ENCODE measurements around the gene CORO7. TPM values are rescaled to one million over a fixed set of nuclear protein-coding genes. Genes with fewer than 3 reads are reported as not detected.

Gene CORO7
- total RNA-seq, result 12.1 and 12.8 TPM in 2 replicates

DNA sequence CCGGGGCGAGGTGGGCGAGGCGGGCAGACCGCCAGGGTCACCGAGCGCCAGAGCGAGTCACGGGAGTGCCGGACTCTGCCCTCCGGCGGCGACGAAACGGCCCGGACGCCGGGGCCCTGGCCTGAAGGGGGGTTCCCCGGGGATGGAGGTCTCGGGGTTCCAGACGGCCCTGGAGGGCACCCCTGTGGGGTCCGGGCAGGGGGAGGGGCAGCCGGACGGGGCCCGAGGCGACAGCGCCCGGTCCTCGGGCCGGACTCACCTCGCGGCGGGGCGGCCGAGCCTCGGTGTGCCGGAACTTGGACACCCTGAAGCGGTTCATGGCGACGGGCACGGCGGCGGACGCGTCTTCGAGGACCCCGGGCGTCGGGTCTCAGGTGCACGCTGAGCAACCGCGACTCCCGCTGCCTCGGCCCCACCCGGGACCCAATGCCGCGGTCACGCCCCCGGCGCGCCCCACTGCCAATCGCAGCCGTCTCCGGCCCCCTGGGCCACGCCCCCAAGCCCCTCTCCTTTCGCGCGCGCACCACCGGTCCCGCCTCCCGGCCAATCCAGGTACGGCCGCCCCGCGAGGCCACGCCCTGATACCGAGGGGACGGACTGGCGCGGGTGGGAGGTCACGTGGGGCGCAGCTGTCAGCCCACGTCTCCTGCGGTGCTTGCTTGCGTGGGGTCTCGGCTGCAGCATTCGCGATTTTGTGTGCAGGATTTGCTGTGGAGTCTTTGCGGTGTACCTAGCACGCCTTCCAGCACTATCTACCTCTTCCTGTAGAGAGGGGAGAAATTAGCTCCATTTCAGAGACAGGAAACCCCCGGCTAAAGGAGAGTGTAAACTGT lies at the start of gene CORO7:
CORO7 (minus strand) TSS at position 397 of the 833 bp plus-strand sequence; CDS start at position 319, 78 bp downstream.

DNA sequence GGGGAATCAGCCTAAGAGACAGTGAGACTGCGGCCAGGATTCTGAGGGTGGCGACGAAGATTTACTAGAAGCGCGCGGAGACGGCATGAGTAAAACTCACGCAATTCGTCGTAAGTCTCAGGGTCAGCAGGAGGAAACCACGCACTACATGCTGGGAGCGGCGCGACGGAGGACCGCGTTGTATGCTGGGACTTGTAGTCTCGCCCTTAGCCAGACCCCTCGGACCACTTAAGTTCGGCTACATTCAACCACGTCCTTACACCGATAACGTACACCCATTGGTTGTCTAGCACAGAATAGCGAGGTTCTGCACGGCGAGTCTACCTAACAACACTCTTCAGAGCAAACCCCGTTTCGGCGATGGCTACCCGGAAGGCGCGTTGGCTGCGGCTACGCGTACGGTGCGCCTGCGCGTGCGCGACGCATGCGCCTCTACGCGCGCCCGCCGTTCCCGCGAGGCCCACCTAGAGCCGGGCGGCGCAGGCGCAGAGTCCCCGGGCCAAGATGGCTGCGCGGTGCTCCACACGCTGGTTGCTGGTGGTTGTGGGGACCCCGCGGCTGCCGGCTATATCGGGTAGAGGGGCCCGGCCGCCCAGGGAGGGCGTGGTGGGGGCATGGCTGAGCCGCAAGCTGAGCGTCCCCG lies 9.1 kb upstream of the CORO7 start, which contains the start of gene DNAJA3:
DNAJA3 (plus strand) TSS at position 491 of the 643 bp plus-strand sequence; CDS start at position 505, 14 bp downstream.

DNA sequence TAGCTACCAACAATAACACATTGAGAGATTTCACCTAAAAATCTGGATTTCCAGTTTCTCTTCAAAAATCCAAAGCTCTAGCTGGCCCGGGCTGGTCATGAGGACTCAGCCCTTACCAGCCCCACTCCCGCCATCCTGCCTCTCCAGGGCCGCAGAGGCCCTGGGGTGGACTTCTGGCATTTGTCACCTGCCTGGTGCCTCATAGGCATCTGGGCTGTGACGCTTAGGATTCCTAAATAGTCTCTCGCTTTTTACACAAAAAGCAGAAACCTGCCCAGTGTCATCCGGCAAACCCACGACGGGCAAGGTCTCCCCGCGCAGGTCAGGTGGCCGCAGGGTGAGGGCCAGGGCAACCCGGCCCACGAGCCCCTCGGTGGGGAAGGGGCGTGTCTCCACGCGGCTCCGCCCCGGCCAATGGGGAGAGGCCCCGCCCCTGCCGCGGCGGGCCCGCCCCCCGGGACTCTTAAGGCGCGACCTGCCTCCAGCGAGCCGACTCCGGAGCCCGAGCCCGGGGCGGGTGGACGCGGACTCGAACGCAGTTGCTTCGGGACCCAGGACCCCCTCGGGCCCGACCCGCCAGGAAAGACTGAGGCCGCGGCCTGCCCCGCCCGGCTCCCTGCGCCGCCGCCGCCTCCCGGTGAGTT lies 44.9 kb downstream of the CORO7 start, which contains the start of gene VASN:
VASN (plus strand) TSS at position 492 of the 644 bp plus-strand sequence. CDS start 9,030 bp downstream, outside the sequence.

DNA sequence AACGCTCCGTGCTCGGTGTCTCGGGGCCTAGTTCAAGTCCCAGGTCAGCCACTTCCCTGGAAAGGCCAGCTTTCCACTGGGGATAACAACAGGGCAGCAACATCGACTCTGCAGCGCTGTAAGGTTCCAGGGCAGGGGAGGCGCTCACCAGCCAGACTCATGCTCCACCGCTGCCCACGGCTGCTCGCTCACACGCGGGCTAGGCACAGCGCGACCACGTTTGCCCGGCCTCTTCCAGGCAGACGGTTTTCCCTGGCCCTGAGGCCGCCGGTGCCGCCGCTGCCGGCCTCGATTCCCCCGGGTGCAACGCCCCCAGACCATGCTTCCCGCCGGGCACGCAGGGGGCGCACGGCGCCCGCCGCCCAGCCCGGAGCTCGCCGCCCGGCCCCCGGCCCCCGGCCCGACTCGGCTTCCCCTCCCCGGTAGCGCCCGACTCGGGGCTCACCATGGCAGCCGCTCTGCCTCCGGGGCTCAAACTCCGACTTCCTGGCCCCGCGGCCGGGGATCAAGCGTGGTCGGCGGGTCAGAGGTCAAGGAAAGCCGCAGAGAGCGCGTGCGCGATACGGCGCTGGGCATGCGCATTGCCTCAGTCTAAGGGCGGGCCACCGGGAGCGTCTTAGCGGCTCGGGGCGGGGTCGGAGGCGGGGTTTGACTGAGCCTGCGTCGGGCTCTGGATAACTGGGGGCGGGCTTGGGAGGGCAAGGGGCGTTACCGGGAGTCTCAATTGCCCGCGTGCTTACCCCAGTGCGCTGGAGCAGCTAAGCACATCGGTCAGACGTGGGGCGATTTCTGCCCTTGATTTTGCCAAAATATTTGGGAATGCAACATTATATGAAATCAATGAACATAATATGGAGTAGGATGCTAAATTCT lies 65.4 kb downstream of the CORO7 start, which contains the start of gene PAM16:
PAM16 (minus strand) TSS at position 535 of the 873 bp plus-strand sequence; CDS start at position 448, 87 bp downstream.

DNA sequence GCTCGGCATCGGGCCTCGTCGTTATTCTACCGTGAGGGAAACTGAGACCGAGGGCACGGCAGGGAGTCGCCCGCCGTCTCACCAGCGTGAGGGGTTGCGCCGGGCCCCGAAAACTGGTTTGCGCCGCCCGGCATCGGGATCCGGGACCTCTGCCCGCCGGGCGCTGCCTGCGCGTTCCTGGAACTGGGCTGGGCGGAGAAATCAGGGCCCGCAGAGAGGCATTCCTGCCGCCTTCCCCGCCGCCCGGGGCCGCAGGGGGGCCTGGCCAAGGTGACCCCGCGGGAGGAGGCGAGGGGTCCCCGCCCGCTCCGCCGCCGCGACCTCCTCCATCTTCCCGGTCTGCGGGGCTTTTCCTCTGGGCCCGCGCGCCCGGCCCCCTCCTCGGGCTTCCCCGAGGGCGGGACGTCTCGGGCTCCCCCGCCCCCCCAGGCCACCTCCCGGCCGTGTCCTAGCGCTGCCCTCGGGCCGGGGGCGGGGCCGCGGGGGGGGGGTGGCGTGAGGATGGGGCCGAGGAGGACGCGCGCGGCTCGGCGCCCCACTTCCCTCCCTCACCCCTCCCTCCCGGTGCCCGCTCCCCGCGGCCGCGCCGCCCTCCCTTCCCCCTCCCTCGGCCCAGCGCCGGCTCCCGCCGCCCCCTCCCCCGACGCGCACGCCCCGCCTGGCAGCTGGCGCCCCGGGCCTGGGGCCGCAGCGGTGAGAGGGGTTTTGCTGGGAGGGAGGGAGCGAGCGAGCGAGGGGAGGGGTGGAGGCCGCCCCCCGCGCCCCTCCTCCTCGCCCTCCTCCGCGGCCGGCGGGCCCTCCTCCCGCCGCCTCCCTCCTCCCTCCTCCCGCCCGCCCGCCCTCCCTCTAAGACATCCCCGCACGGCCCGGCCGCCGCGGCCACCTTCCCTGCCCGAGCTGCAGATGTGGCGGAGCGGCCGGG lies 100.9 kb downstream of the CORO7 start, which contains the start of gene GLIS2:
GLIS2 (plus strand) TSS at position 882 of the 922 bp plus-strand sequence. CDS start 16,214 bp downstream, outside the sequence.

Other genes with a start within 250 kb of the CORO7 start
- not detected in 2 replicates for gene SRL, start 174.5 kb downstream of the CORO7 start, total RNA-seq
- gene TFAP4, start 143.6 kb downstream of the CORO7 start, total RNA-seq, result 11.4 and 11.8 TPM in 2 replicates
- 3.2 and 3.3 TPM in 2 replicates for gene GLIS2, start 100.5 kb downstream of the CORO7 start, total RNA-seq
- 60.5 and 73.1 TPM in 2 replicates for gene PAM16, start 65.3 kb downstream of the CORO7 start, total RNA-seq
- 69.6 and 76.8 TPM in 2 replicates for gene VASN, start 44.7 kb downstream of the CORO7 start, total RNA-seq
- gene DNAJA3, start 9.3 kb upstream of the CORO7 start, total RNA-seq, result 51.4 and 52.9 TPM in 2 replicates
- gene NMRAL1, start 58.0 kb upstream of the CORO7 start, total RNA-seq, result 89.6 and 101 TPM in 2 replicates
- gene HMOX2, start 59.8 kb upstream of the CORO7 start, total RNA-seq, result 54.1 and 60.0 TPM in 2 replicates
- 8.0 and 9.9 TPM in 2 replicates for gene CDIP1, start 122.2 kb upstream of the CORO7 start, total RNA-seq
- under 0.01 and 0.17 TPM in 2 replicates for gene C16orf96, start 139.7 kb upstream of the CORO7 start, total RNA-seq
- gene UBALD1, start 198.3 kb upstream of the CORO7 start, total RNA-seq, result 8.6 and 11.0 TPM in 2 replicates
- gene MGRN1, start 208.2 kb upstream of the CORO7 start, total RNA-seq, result 26.0 and 28.9 TPM in 2 replicates